Epidermal melanocyte (primary cell): ENCODE data around the gene SPTBN1.

Experiments
- DNase-seq: peaks from one replicate; pipeline ENCODE4 v3.0.0; 2011; ENCODE audit warnings: low spot score; ENCODE audit not compliant: insufficient read length

Gene SPTBN1

GRCh38 chr2:54629914-54630857, 174.1 kb downstream of the SPTBN1 start:
- no peak for DNase-seq

- no peak for DNase-seq
Measured at GRCh38 chr2:54630858-54631497, 174.9 kb downstream of the SPTBN1 start.

GRCh38 chr2:54631755-54632154, 175.6 kb downstream of the SPTBN1 start:
- no peak for DNase-seq

GRCh38 chr2:54632733-54633692, 176.9 kb downstream of the SPTBN1 start:
- no peak for DNase-seq

- no peak for DNase-seq
Measured at GRCh38 chr2:54634021-54634420, 177.9 kb downstream of the SPTBN1 start.

GRCh38 chr2:54634564-54635511, 178.7 kb downstream of the SPTBN1 start:
- peak; percentile 91 for DNase-seq

GRCh38 chr2:54635554-54636152, 179.5 kb downstream of the SPTBN1 start:
- DNase-seq, result no peak

- DNase-seq, result no peak
Measured at GRCh38 chr2:54636415-54637139, 180.4 kb downstream of the SPTBN1 start.

GRCh38 chr2:54638103-54638502, 182.0 kb downstream of the SPTBN1 start:
- no peak for DNase-seq

- DNase-seq, result no peak
Measured at GRCh38 chr2:54638774-54639187, 182.7 kb downstream of the SPTBN1 start.

- DNase-seq, result no peak
Measured at GRCh38 chr2:54639609-54640008, 183.5 kb downstream of the SPTBN1 start.

- DNase-seq, result no peak
Measured at GRCh38 chr2:54640834-54641540, 184.9 kb downstream of the SPTBN1 start.

- no peak for DNase-seq
Measured at GRCh38 chr2:54641988-54642387, 185.9 kb downstream of the SPTBN1 start.

- no peak for DNase-seq
Measured at GRCh38 chr2:54642677-54643430, 186.7 kb downstream of the SPTBN1 start.

- no peak for DNase-seq
Measured at GRCh38 chr2:54644236-54644635, 188.1 kb downstream of the SPTBN1 start.

GRCh38 chr2:54646170-54646927, 190.2 kb downstream of the SPTBN1 start:
- no peak for DNase-seq

- DNase-seq, result no peak
Measured at GRCh38 chr2:54648256-54648655, 192.1 kb downstream of the SPTBN1 start.
